Measurements from ENCODE around the gene CCSER1. TPM values are rescaled to one million over a fixed set of nuclear protein-coding genes. Genes with fewer than 3 reads are reported as not detected.

Gene CCSER1
- 10 to 100 TPM; 20.3 to 21.4 (median 20.7) TPM for polyA plus RNA-seq (ENCODE audit: insufficient read length in 4 of 4)

- DNase-seq (ENCODE audit: low read depth in 4 of 4, low spot score in 3 of 4) = peak in 3 of 4 donors; percentile 35 to 58 (median 52)
Measured at GRCh38 chr4:90127223-90127705, at the start of gene CCSER1. Gene CCSER1, plus strand, starts transcription at chr4:90127394.

DNA sequence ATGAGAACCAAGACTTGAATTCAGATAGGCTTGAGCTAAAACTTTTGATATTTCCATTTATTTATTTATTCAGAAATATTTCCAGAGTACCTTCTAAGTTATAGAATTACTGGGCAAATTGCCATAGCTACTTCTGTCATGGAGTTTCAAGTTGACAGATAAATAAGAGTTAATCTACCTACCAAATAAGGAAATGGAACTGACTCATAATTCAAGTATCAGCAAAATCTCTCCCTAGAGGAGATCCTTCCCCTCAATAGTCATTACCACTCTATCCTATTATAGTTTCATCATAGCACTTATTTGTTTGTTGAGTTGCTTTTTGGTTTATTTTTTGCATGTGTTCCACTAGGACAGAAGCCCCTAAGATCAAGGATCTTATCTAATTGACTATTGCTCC is 48.8 kb upstream of the CCSER1 start:
- DNase-seq (ENCODE audit: low read depth in 4 of 4, low spot score in 3 of 4) = no peak

GRCh38 chr4:90080116-90080515 is 47.1 kb upstream of the CCSER1 start:
- no peak for DNase-seq (ENCODE audit: low read depth in 4 of 4, low spot score in 3 of 4)

GRCh38 chr4:90081432-90082144 is 45.6 kb upstream of the CCSER1 start:
- DNase-seq (ENCODE audit: low read depth in 4 of 4, low spot score in 3 of 4) = peak in 2 of 4 donors; percentile 24 to 27

- DNase-seq (ENCODE audit: low read depth in 4 of 4, low spot score in 3 of 4) = no peak
Measured at GRCh38 chr4:90082449-90082848, 44.7 kb upstream of the CCSER1 start.

- DNase-seq (ENCODE audit: low read depth in 4 of 4, low spot score in 3 of 4) = no peak
Measured at GRCh38 chr4:90084277-90084966, 42.8 kb upstream of the CCSER1 start.

GRCh38 chr4:90084967-90085295 is 42.3 kb upstream of the CCSER1 start:
- DNase-seq (ENCODE audit: low read depth in 4 of 4, low spot score in 3 of 4) = no peak

GRCh38 chr4:90093526-90093925 is 33.7 kb upstream of the CCSER1 start:
- DNase-seq (ENCODE audit: low read depth in 4 of 4, low spot score in 3 of 4) = no peak

GRCh38 chr4:90095000-90095399 is 32.2 kb upstream of the CCSER1 start:
- no peak for DNase-seq (ENCODE audit: low read depth in 4 of 4, low spot score in 3 of 4)

GRCh38 chr4:90099812-90100211 is 27.4 kb upstream of the CCSER1 start:
- no peak for DNase-seq (ENCODE audit: low read depth in 4 of 4, low spot score in 3 of 4)

- no peak for DNase-seq (ENCODE audit: low read depth in 4 of 4, low spot score in 3 of 4)
Measured at GRCh38 chr4:90103991-90104390, 23.2 kb upstream of the CCSER1 start.

DNA sequence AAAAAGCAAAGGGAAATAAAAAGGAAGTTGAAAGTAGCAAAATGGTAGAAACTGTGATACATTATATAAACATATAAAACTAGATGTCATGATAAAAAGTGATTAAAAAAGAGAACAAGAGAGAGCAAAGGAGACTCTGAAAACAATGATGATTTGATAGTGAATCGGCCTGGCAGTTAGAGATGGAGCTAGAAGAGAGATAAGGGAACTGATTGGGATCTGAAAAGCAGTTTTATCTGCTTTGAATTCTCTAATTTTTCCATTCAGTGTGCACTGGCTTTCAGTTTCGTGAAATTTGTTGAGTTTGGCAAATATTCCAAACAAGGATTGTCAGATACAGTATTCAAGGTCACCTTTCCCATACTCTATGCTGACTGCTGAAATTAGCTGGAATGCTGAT is 21.9 kb upstream of the CCSER1 start:
- no peak for DNase-seq (ENCODE audit: low read depth in 4 of 4, low spot score in 3 of 4)

GRCh38 chr4:90112715-90113114 is 14.5 kb upstream of the CCSER1 start:
- no peak for DNase-seq (ENCODE audit: low read depth in 4 of 4, low spot score in 3 of 4)

DNA sequence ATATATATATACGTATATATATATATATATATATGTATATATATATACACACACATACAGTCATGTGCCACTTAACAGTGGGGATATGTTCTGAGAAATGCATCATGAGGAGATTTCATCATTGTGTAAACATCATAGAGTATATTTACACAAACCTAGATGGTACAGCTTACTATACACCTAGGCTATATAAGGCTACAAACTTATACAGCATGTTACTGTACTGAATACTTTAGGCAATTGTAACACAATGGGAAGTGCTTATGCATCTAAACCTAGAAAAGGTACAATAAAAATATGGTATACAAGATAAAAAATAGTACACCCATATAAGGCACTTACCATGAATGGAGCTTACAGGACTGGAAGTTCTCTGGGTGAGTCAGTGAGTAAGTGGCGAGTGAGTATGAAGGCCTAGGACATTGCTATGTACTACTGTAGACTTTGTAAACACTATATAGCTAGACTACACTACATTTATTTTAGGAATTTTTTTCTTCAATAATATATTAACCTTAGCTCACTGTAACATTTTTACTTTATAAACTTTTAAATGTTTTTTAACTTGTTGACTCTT is 13.2 kb upstream of the CCSER1 start:
- no peak for DNase-seq (ENCODE audit: low read depth in 4 of 4, low spot score in 3 of 4)

DNA sequence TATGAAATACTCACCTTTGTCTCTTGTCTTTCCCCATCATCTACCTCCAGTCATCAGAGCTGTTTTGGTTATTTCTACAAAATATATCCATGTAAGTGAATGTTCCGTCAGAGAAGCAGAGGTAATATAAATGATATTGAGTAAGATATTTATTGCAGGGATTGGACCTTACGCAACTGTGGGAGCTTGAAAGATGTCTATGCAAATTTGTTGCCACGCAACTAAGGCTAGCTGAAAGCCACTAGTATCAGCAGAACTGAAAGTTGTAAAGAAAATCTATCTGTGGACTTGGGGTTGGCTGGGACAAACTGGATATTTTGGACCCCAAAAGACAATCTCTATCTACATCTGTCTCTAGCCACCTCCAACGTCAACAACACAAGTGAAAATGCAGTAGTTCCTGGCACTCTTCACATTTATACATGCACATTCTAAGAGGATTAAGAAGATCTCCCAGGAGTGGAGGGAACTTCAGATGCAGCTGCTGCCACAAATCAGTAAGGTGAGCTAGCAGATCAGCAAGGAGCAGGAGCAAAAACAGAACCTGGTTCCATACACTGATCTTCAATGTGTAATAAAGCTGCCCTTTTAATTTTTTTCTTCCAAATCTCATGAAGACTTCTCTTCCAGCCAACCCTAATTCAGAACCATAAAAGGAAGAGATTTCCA is 8.5 kb upstream of the CCSER1 start:
- no peak for DNase-seq (ENCODE audit: low read depth in 4 of 4, low spot score in 3 of 4)

GRCh38 chr4:90120037-90120436 is 7.2 kb upstream of the CCSER1 start:
- no peak for DNase-seq (ENCODE audit: low read depth in 4 of 4, low spot score in 3 of 4)

- DNase-seq (ENCODE audit: low read depth in 4 of 4, low spot score in 3 of 4) = no peak
Measured at GRCh38 chr4:90120815-90121214, 6.4 kb upstream of the CCSER1 start.

DNA sequence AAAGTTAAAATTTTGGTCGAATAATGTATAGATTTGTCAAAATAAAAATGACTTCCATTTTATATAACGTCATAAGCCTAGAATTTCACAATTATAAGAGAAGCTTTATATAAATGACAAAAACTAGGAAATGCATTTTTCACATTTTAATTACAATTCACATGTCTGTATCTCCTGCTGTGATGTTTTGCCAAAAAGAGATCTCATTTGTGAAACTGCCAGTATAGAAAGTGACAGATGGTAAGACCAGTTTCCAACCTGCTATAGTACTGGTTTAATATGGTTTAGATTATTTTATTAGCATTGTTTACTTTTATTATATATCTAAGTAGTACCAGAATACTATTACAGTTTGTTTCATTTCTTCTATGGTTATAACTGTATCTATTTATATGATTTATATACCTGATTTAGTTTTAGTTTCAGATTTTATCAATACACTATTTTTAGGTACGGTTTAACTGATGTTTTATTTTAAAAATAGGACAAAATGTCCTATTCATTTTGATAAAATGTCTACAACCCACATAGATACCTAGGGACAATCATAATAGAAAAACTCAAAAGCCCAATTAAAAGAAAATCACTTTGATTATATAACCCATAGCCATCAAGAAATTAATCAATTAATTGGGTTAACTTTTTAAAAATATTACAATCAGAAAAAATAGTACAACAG is 5.4 kb upstream of the CCSER1 start:
- no peak for DNase-seq (ENCODE audit: low read depth in 4 of 4, low spot score in 3 of 4)

- no peak for DNase-seq (ENCODE audit: low read depth in 4 of 4, low spot score in 3 of 4)
Measured at GRCh38 chr4:90122355-90122748, 4.8 kb upstream of the CCSER1 start.

- DNase-seq (ENCODE audit: low read depth in 4 of 4, low spot score in 3 of 4) = no peak
Measured at GRCh38 chr4:90124276-90124675, 2.9 kb upstream of the CCSER1 start.

- DNase-seq (ENCODE audit: low read depth in 4 of 4, low spot score in 3 of 4) = no peak
Measured at GRCh38 chr4:90126805-90127204, 389 bp upstream of the CCSER1 start.

All from right renal pelvis (tissue), 4 donors.